Liver (tissue), 9 donors: ENCODE results near the gene TTC28. TPM values are rescaled to one million over a fixed set of nuclear protein-coding genes. Genes with fewer than 3 reads are reported as not detected.

ENCODE experiments used
- DNase-seq: peaks from one replicate; pipeline ENCODE4 v3.0.0-alpha.2; 2017; ENCODE audit warnings: low spot score
- H3K27ac ChIP-seq, 2 donors: one replicate each; pipeline ENCODE4 v1.7.0; 2013; ENCODE audit warnings: inconsistent platforms in 2 of 2, low read length in 2 of 2, control low read depth in 1 of 2, low read depth in 1 of 2, mild to moderate bottlenecking in 1 of 2
- H3K27me3 ChIP-seq, 4 donors: one replicate each; pipeline versions ENCODE4 v1.6.1 to v1.7.0; 2013; ENCODE audit warnings: low read length in 3 of 4, inconsistent platforms in 1 of 4, mild to moderate bottlenecking in 1 of 4, moderate library complexity in 1 of 4; ENCODE audit not compliant: control insufficient read depth in 4 of 4, insufficient read depth in 4 of 4
- H3K36me3 ChIP-seq, 4 donors: one replicate each; pipeline versions ENCODE4 v1.6.1 to v1.7.0; 2013; ENCODE audit warnings: low read length in 3 of 4, mild to moderate bottlenecking in 3 of 4, low read depth in 1 of 4, moderate library complexity in 1 of 4; ENCODE audit not compliant: control insufficient read depth in 4 of 4, insufficient read depth in 3 of 4
- H3K4me1 ChIP-seq, 4 donors: one replicate each; pipeline versions ENCODE4 v1.6.1 to v1.7.0; 2013; ENCODE audit warnings: low read length in 3 of 4, mild to moderate bottlenecking in 3 of 4, moderate library complexity in 1 of 4; ENCODE audit not compliant: control insufficient read depth in 4 of 4, insufficient read depth in 4 of 4
- H3K4me3 ChIP-seq, 3 donors: one replicate each; pipeline versions ENCODE4 v1.6.1 to v1.7.0; 2013; ENCODE audit warnings: low read length in 3 of 3, control low read depth in 1 of 3, low read depth in 1 of 3, mild to moderate bottlenecking in 1 of 3
- H3K9ac ChIP-seq, 2 donors: one replicate each; pipeline ENCODE4 v1.7.0; 2013; ENCODE audit warnings: low read length in 2 of 2, mild to moderate bottlenecking in 2 of 2, moderate library complexity in 2 of 2, control low read depth in 1 of 2, low read depth in 1 of 2
- H3K9me3 ChIP-seq, 4 donors: one replicate each; pipeline versions ENCODE4 v1.6.1 to v1.7.0; 2013; ENCODE audit warnings: low read length in 3 of 4; ENCODE audit not compliant: control insufficient read depth in 4 of 4
- EGR1 ChIP-seq, 2 donors: IDR thresholded peaks; 2 replicates each; pipeline ENCODE4 v1.6.1; 2016 to 2018; ENCODE audit warnings: antibody characterized with exemption in 2 of 2, low read depth in 2 of 2
- FOXA1 ChIP-seq: IDR thresholded peaks from 2 replicates; pipeline ENCODE4 v1.6.1; 2016; ENCODE audit warnings: antibody characterized with exemption
- FOXA2 ChIP-seq: IDR thresholded peaks from 2 replicates; pipeline ENCODE4 v1.6.1; 2016; ENCODE audit warnings: antibody characterized with exemption
- GABPA ChIP-seq, 2 donors: IDR thresholded peaks in 1 of 2; conservative IDR thresholded peaks in 1 of 2; 2 replicates each; pipeline ENCODE4 v1.6.1; 2016; ENCODE audit warnings: antibody characterized with exemption in 2 of 2, mild to moderate bottlenecking in 1 of 2, moderate library complexity in 1 of 2
- HNF4A ChIP-seq, 2 donors: conservative IDR thresholded peaks; 2 replicates each; pipeline ENCODE4 v1.6.1; 2016; ENCODE audit warnings: antibody characterized with exemption in 2 of 2, mild to moderate bottlenecking in 2 of 2
- HNF4G ChIP-seq: IDR thresholded peaks from 2 replicates; pipeline ENCODE4 v1.6.1; 2016; ENCODE audit warnings: antibody characterized with exemption
- JUND ChIP-seq, 2 donors: IDR thresholded peaks; 2 replicates each; pipeline ENCODE4 v1.6.1; 2016; ENCODE audit warnings: antibody characterized with exemption in 2 of 2
- RAD21 ChIP-seq, 2 donors: IDR thresholded peaks; 2 replicates each; pipeline ENCODE4 v1.6.1; 2016; ENCODE audit warnings: antibody characterized with exemption in 2 of 2, mild to moderate bottlenecking in 2 of 2
- REST ChIP-seq: IDR thresholded peaks from 2 replicates; pipeline ENCODE4 v1.6.1; 2016; ENCODE audit warnings: antibody characterized with exemption, mild to moderate bottlenecking
- RXRA ChIP-seq, 2 donors: IDR thresholded peaks; 2 replicates each; pipeline ENCODE4 v1.6.1; 2017 to 2018; ENCODE audit warnings: antibody characterized with exemption in 2 of 2, mild to moderate bottlenecking in 1 of 2
- SP1 ChIP-seq: IDR thresholded peaks from 2 replicates; pipeline ENCODE4 v1.6.1; 2018; ENCODE audit warnings: antibody characterized with exemption, mild to moderate bottlenecking
- TAF1 ChIP-seq: conservative IDR thresholded peaks from 2 replicates; pipeline ENCODE4 v1.6.1; 2016; ENCODE audit warnings: antibody characterized with exemption, mild to moderate bottlenecking
- YY1 ChIP-seq: IDR thresholded peaks from 2 replicates; pipeline ENCODE4 v1.6.1; 2016; ENCODE audit warnings: antibody characterized with exemption, mild to moderate bottlenecking
- WGBS: extraction: QIAGEN DNeasy Blood & Tissue Kit; methylation state at CpG from one replicate; pipeline ENCODE4 v1.1.7; 2013; 5-methylcytosine and 5-hydroxymethylcytosine counted together
- polyA plus RNA-seq, 2 donors: library from polyadenylated mRNA; stranded (reverse) in 1 of 2; unstranded in 1 of 2; fragments of 200-250 nt in 1 of 2; fragments of >200 nt in 1 of 2; fragmentation: Nextera tagmentation in 1 of 2; extraction: Ambion mirVana in 1 of 2; gene quantifications; one replicate each; pipeline versions ENCODE4 v1.2.1 to v1.2.3, GENCODE V29; 2013 to 2015
- total RNA-seq, 2 donors: library from RNA; depleted of rRNA; stranded (reverse); fragments of >200 nt; gene quantifications; one replicate each; pipeline ENCODE4 v1.2.3, GENCODE V29; 2014
- TF ChIP-seq, protein P1 (sequence below): IDR thresholded peaks from 2 replicates; pipeline ENCODE4 v1.6.1; 2016; ENCODE audit warnings: antibody characterized with exemption
- TF ChIP-seq, protein P2 (sequence below): IDR thresholded peaks from 2 replicates; pipeline ENCODE4 v1.6.1; 2016; ENCODE audit warnings: antibody characterized with exemption
- TF ChIP-seq, protein P3 (sequence below): IDR thresholded peaks from 2 replicates; pipeline ENCODE4 v1.6.1; 2016; ENCODE audit warnings: antibody characterized with exemption
- TF ChIP-seq, protein P4 (sequence below): fragments of 150-350 bp; IDR thresholded peaks from 2 replicates; pipeline ENCODE4 v1.5.1; 2017; ENCODE audit warnings: improper control_type of control experiment, low read depth, low read length; ENCODE audit not compliant: missing input control
- donor health status: healthy.
- donor health status: healthy.
- donor health status: healthy.
- donor health status: healthy.
- donor health status: healthy.

The TTC28 gene
- total and polyA plus RNA-seq, 4 donors = 4.2 to 19.4 (median 5.9) TPM

- no peak overlapping the region for H3K27ac ChIP-seq
- H3K9ac ChIP-seq = no peak overlapping the region
- peaks cover 0 to 1% (median under 1%) of the 10 kb centered on the region in 4 donors for H3K4me1 ChIP-seq
- TF ChIP-seq GABPA (IDR thresholded peaks at IDR 0.05 in 1 of 2, conservative IDR thresholded peaks at IDR 0.05 in 1 of 2) = no peak
- TF ChIP-seq REST = no peak
- no peaks in the 10 kb centered on the region for H3K9me3 ChIP-seq
- DNase-seq = no peak
- no peak overlapping the region for H3K4me3 ChIP-seq
- peaks cover 0 to 14% (median 8%) of the 10 kb centered on the region in 4 donors for H3K36me3 ChIP-seq
- WGBS = 95% methylated on average over 12 of the region's 12 CpGs
- H3K27me3 ChIP-seq = no peaks in the 10 kb centered on the region
These were observed 694.0 kb downstream of the TTC28 start for GRCh38 chr22:27985323-27986275.

DNA sequence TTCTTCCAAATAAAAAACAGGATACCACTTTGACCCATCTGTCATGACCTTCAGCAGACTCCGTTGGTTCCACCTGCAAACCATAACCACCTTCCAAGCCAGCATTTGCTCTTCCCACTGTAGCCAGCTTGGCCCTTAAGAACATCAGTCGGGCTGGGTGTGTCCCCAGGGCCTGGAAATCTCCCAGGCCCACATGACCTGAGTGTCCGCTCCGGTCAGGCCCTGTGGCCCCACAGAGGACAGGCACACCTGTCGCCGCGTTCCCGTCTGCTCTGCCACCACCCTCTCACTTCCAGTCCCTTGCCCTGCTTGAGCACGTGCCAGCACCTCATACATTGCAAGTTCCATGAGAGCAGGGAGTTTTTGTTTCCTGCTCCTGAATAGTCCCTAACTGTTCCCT, 694.9 kb downstream of the TTC28 start:
- no peak for DNase-seq
- Histone ChIP-seq H3K36me3 (peaks cover 0 to 14% (median 8%) of the 10 kb centered on the region in 4 donors), H3K4me3 (no peak overlapping the region), H3K9me3 (no peaks in the 10 kb centered on the region), H3K27me3 (no peaks in the 10 kb centered on the region), H3K4me1 (no peaks in the 10 kb centered on the region), H3K27ac (no peak overlapping the region), H3K9ac (no peak overlapping the region)
- 87% methylated on average over 9 of the region's 9 CpGs for WGBS
- TF ChIP-seq YY1 (no peak), HNF4G (no peak), HNF4A (conservative IDR thresholded peaks at IDR 0.05) (no peak), REST (no peak), FOXA2 (no peak), EGR1 (IDR thresholded peaks at IDR 0.05; ENCODE audit: low read depth in 2 of 2) (no peak), GABPA (IDR thresholded peaks at IDR 0.05 in 1 of 2, conservative IDR thresholded peaks at IDR 0.05 in 1 of 2) (no peak), FOXA1 (no peak), TAF1 (no peak), SP1 (no peak), RAD21 (IDR thresholded peaks at IDR 0.05) (no peak), JUND (IDR thresholded peaks at IDR 0.05) (no peak), RXRA (IDR thresholded peaks at IDR 0.05) (no peak)
- TF ChIP-seq, protein P1, sequence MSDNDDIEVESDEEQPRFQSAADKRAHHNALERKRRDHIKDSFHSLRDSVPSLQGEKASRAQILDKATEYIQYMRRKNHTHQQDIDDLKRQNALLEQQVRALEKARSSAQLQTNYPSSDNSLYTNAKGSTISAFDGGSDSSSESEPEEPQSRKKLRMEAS = no peak
- TF ChIP-seq, protein P2, sequence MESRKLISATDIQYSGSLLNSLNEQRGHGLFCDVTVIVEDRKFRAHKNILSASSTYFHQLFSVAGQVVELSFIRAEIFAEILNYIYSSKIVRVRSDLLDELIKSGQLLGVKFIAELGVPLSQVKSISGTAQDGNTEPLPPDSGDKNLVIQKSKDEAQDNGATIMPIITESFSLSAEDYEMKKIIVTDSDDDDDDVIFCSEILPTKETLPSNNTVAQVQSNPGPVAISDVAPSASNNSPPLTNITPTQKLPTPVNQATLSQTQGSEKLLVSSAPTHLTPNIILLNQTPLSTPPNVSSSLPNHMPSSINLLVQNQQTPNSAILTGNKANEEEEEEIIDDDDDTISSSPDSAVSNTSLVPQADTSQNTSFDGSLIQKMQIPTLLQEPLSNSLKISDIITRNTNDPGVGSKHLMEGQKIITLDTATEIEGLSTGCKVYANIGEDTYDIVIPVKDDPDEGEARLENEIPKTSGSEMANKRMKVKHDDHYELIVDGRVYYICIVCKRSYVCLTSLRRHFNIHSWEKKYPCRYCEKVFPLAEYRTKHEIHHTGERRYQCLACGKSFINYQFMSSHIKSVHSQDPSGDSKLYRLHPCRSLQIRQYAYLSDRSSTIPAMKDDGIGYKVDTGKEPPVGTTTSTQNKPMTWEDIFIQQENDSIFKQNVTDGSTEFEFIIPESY = no peak
- TF ChIP-seq, protein P3, sequence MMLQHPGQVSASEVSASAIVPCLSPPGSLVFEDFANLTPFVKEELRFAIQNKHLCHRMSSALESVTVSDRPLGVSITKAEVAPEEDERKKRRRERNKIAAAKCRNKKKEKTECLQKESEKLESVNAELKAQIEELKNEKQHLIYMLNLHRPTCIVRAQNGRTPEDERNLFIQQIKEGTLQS = no peak
- TF ChIP-seq, protein P4, sequence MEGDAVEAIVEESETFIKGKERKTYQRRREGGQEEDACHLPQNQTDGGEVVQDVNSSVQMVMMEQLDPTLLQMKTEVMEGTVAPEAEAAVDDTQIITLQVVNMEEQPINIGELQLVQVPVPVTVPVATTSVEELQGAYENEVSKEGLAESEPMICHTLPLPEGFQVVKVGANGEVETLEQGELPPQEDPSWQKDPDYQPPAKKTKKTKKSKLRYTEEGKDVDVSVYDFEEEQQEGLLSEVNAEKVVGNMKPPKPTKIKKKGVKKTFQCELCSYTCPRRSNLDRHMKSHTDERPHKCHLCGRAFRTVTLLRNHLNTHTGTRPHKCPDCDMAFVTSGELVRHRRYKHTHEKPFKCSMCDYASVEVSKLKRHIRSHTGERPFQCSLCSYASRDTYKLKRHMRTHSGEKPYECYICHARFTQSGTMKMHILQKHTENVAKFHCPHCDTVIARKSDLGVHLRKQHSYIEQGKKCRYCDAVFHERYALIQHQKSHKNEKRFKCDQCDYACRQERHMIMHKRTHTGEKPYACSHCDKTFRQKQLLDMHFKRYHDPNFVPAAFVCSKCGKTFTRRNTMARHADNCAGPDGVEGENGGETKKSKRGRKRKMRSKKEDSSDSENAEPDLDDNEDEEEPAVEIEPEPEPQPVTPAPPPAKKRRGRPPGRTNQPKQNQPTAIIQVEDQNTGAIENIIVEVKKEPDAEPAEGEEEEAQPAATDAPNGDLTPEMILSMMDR = no peak
